ENCODE measurements around the gene SORL1. TPM values are rescaled to one million over a fixed set of nuclear protein-coding genes. Genes with fewer than 3 reads are reported as not detected.

Gene SORL1
- total RNA-seq, 1 donor from 2014 or later = 39.0 TPM

GRCh38 chr11:121571506-121571905 is 119.4 kb downstream of the SORL1 start:
- peaks cover 4% of the 10 kb centered on the region for H3K9me3 Mint-ChIP-seq
- H3K27me3 Mint-ChIP-seq = no peaks in the 10 kb centered on the region
- peaks cover 17% of the 10 kb centered on the region for H3K36me3 Mint-ChIP-seq
- no peak overlapping the region for H3K4me3 Mint-ChIP-seq
- TF ChIP-seq, protein P1, sequence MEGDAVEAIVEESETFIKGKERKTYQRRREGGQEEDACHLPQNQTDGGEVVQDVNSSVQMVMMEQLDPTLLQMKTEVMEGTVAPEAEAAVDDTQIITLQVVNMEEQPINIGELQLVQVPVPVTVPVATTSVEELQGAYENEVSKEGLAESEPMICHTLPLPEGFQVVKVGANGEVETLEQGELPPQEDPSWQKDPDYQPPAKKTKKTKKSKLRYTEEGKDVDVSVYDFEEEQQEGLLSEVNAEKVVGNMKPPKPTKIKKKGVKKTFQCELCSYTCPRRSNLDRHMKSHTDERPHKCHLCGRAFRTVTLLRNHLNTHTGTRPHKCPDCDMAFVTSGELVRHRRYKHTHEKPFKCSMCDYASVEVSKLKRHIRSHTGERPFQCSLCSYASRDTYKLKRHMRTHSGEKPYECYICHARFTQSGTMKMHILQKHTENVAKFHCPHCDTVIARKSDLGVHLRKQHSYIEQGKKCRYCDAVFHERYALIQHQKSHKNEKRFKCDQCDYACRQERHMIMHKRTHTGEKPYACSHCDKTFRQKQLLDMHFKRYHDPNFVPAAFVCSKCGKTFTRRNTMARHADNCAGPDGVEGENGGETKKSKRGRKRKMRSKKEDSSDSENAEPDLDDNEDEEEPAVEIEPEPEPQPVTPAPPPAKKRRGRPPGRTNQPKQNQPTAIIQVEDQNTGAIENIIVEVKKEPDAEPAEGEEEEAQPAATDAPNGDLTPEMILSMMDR (conservative IDR thresholded peaks at IDR 0.05) = no peak
- DNase-seq (ENCODE audit: extremely low spot score, unreplicated experiment) = no peak
- H3K27ac Mint-ChIP-seq = no peak overlapping the region
- H3K4me1 Mint-ChIP-seq (ENCODE audit: unreplicated experiment) = peaks cover 30% of the 10 kb centered on the region

GRCh38 chr11:121572571-121573059 is 120.5 kb downstream of the SORL1 start:
- no peak for DNase-seq (ENCODE audit: extremely low spot score, unreplicated experiment)
- no peaks in the 10 kb centered on the region for H3K27me3 Mint-ChIP-seq
- H3K4me3 Mint-ChIP-seq = no peak overlapping the region
- H3K9me3 Mint-ChIP-seq = no peaks in the 10 kb centered on the region
- H3K4me1 Mint-ChIP-seq (ENCODE audit: unreplicated experiment) = peaks cover 36% of the 10 kb centered on the region
- H3K27ac Mint-ChIP-seq = no peak overlapping the region
- TF ChIP-seq, protein P1 (conservative IDR thresholded peaks at IDR 0.05) = no peak
- H3K36me3 Mint-ChIP-seq = peaks cover 13% of the 10 kb centered on the region

DNA sequence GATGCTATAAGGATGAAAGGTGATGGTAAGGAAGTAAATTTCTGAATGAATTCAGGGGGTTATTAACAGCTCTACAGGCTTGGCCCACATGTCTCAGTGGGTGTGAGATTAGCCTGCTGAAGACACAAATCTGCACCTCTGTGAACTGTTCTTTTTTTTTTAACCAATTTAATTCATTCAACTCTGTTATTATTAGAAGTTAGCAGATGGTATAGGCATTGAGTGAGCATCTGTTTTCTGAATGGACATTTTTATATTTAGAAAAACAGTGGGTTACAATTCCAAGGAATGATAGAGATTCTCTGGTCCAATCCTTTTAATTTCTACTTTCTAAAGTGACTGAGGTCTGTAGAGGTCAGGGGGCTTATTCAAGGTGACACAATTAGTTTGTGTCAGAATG is 122.7 kb downstream of the SORL1 start:
- H3K36me3 Mint-ChIP-seq = peaks cover 22% of the 10 kb centered on the region

DNA sequence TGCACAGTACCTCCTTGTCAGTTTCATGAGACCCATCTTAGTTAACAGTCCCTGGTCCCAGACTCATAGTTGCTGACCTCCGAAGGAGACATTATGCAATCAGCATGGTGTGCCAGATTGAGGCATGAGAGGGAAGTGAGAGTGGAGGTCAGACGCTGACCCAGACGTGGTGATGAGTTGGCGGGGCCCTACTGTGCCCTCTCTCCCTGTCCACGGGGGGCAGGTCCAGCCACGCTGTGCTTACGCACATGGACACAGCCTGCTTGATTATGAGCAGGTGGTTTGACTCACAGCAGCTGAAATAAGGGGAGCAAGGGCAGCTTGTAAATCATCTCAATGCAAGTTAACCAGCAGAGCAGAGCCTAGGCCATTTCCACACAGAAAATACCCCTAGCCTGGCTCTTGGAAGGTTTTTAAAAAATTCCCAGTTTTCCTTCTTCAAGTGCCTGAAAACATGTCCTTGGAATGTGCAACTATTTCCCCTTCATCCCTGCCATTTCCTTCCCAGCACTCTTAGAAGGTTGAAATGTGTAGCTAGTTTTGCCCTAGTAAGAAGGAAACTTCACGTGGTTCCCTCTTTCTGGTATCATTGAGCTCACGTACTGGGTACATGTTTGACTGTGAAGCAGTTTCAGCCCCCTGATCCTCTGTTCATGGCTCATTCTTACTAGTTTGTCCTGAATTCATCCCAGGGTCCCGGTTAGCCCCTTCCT is 123.3 kb downstream of the SORL1 start:
- DNase-seq (ENCODE audit: extremely low spot score, unreplicated experiment) = no peak
- H3K9me3 Mint-ChIP-seq = peaks cover 6% of the 10 kb centered on the region
- H3K4me1 Mint-ChIP-seq (ENCODE audit: unreplicated experiment) = peaks cover 43% of the 10 kb centered on the region
- TF ChIP-seq, protein P1 (conservative IDR thresholded peaks at IDR 0.05) = no peak
- H3K4me3 Mint-ChIP-seq = no peak overlapping the region
- H3K27me3 Mint-ChIP-seq = no peaks in the 10 kb centered on the region
- H3K36me3 Mint-ChIP-seq = peaks cover 28% of the 10 kb centered on the region
- H3K27ac Mint-ChIP-seq = no peak overlapping the region

More for the DNA sequence above, 122.7 kb downstream of the SORL1 start:
- Mint-ChIP-seq H3K27ac (no peak overlapping the region), H3K4me1 (ENCODE audit: unreplicated experiment) (peaks cover 43% of the 10 kb centered on the region), H3K4me3 (no peak overlapping the region), H3K9me3 (peaks cover under 1% of the 10 kb centered on the region), H3K27me3 (no peaks in the 10 kb centered on the region)
- TF ChIP-seq, protein P1 (conservative IDR thresholded peaks at IDR 0.05) = no peak
- DNase-seq (ENCODE audit: extremely low spot score, unreplicated experiment) = no peak

DNA sequence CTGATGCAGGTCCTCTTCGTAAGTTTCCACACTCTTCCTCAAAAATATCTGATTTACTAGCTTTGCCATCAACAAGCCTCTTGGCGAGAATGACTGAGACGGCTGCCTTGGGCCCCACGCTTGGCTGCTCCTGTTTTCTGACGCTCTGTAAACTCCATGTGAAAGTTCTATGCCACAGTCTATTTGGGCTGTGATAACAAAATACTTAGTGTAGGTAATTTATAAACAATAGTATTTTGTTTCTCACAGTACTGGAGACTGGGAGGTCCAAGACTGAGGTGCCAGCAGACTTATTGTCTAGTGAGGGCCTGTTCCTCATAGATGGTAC is 123.8 kb downstream of the SORL1 start:
- H3K36me3 Mint-ChIP-seq = peaks cover 28% of the 10 kb centered on the region
- H3K27ac Mint-ChIP-seq = no peak overlapping the region
- TF ChIP-seq, protein P1 (conservative IDR thresholded peaks at IDR 0.05) = no peak
- no peak overlapping the region for H3K4me3 Mint-ChIP-seq
- H3K4me1 Mint-ChIP-seq (ENCODE audit: unreplicated experiment) = peaks cover 43% of the 10 kb centered on the region
- no peak for DNase-seq (ENCODE audit: extremely low spot score, unreplicated experiment)
- peaks cover 6% of the 10 kb centered on the region for H3K9me3 Mint-ChIP-seq
- no peaks in the 10 kb centered on the region for H3K27me3 Mint-ChIP-seq
